Lower leg skin (tissue), 3 donors: ENCODE data around the gene GPR18.

ENCODE experiments used
- POLR2A ChIP-seq, 2 donors: fragments of 450-650 bp; IDR thresholded peaks; one replicate each; pipeline ENCODE4 v1.6.1; 2016 to 2017; ENCODE audit warnings: antibody characterized with exemption in 2 of 2, mild to moderate bottlenecking in 1 of 2, moderate library complexity in 1 of 2
- TF ChIP-seq, protein P1 (sequence below), 3 donors: fragments of 450-650 bp; IDR thresholded peaks; one replicate each; pipeline ENCODE4 v1.5.1; 2016; ENCODE audit warnings: antibody characterized with exemption in 3 of 3, mild to moderate bottlenecking in 3 of 3, moderate library complexity in 2 of 3

DNA sequence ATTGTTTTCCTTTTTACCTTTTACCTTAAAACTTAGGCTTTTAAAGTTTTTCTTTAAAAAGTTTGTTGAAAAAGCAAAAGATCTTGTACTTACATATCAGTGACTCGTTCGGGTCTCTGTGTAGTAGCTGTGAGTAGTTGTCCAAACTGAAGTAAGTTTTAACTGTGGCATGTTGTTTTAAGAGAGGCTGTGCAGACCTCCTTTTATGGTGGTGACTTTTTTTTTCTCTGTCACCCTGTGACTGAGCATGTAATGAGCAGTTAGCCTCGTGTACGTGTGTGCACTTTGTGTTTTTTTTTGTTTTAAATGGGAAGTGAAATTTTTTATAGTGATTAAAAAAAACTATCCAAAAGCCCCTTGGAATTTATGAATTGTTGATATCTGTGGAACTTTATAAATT, 49.1 kb upstream of the GPR18 start, which contains the start of gene GPR183:
- TF ChIP-seq, protein P1, sequence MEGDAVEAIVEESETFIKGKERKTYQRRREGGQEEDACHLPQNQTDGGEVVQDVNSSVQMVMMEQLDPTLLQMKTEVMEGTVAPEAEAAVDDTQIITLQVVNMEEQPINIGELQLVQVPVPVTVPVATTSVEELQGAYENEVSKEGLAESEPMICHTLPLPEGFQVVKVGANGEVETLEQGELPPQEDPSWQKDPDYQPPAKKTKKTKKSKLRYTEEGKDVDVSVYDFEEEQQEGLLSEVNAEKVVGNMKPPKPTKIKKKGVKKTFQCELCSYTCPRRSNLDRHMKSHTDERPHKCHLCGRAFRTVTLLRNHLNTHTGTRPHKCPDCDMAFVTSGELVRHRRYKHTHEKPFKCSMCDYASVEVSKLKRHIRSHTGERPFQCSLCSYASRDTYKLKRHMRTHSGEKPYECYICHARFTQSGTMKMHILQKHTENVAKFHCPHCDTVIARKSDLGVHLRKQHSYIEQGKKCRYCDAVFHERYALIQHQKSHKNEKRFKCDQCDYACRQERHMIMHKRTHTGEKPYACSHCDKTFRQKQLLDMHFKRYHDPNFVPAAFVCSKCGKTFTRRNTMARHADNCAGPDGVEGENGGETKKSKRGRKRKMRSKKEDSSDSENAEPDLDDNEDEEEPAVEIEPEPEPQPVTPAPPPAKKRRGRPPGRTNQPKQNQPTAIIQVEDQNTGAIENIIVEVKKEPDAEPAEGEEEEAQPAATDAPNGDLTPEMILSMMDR (IDR thresholded peaks at IDR 0.05) = no peak
- TF ChIP-seq POLR2A (IDR thresholded peaks at IDR 0.05) = peak in 1 of 2 donors; percentile 56
